HCT116 (cell line): ENCODE results near the gene FRG1. TPM values are rescaled to one million over a fixed set of nuclear protein-coding genes. Genes with fewer than 3 reads are reported as not detected.
"Not testable (repeated sequence)": the region's sequence is repeated elsewhere in the genome, so short reads cannot be mapped to it uniquely, and the experiment has no call there.

ENCODE experiments used
- ATAC-seq: fragments of 200-7000 bp; cut with Tn5 transposase; 2 replicates; pipeline ENCODE4 v1.9.1; 2020; ENCODE audit warnings: mild to moderate bottlenecking, moderate library complexity
- BruUV-seq: library from RNA; stranded (reverse); fragments of 400-500 nt; replicated peaks from 2 replicates; lab custom pipeline; 2021; lab: Mats Ljungman, UMichigan
- CTCF ChIA-PET: fragments of 300-600 bp; sonication (Branson Sonifier 250); formaldehyde crosslinking; loops from one replicate; lab custom pipeline; 2021; ENCODE audit warnings: antibody characterized with exemption; lab: Charles Lee
- POLR2A ChIA-PET: fragments of 300-600, 350-600 bp; sonication (Branson Sonifier 250); formaldehyde crosslinking; loops from one replicate; lab custom pipeline; 2021; ENCODE audit warnings: antibody characterized with exemption; lab: Charles Lee
- RAD21 ChIA-PET, 2 experiments: fragments of 300-600 bp; sonication (Branson Sonifier 250); formaldehyde crosslinking; loops; one replicate each; lab custom pipeline; 2023; ENCODE audit warnings: low total read pairs in 2 of 2; ENCODE audit not compliant: uncharacterized antibody in 2 of 2, unreplicated experiment in 2 of 2, low non-redundant PET in 1 of 2; lab: Charles Lee
- DNase-seq: peaks from one replicate; pipeline ENCODE4 v3.0.0-alpha.2; 2010; ENCODE audit warnings: low read depth, low spot score
- H2AFZ ChIP-seq: fragments of 200-600 bp; shearing (Covaris generic), sonication (generic); 2 replicates; pipeline ENCODE4 v1.6.1; 2017; ENCODE audit warnings: low read depth, mixed run types, mixed read lengths, antibody characterized with exemption, low read length; ENCODE audit not compliant: poor library complexity, severe bottlenecking
- H3K27ac ChIP-seq: 2 replicates; pipeline ENCODE4 v1.5.1; 2012; ENCODE audit warnings: low read depth, low read length
- H3K27me3 ChIP-seq: fragments of 200-600 bp; sonication (generic); 2 replicates; pipeline ENCODE4 v1.6.1; 2016; ENCODE audit warnings: mixed run types, low read length, mixed read lengths; ENCODE audit not compliant: insufficient read depth
- H3K36me3 ChIP-seq, 2 experiments: fragments of 200-500 bp in 1 of 2; fragments of 200-600 bp in 1 of 2; sonication (Bioruptor generic) in 1 of 2; sonication (generic) in 1 of 2; 2 replicates each; pipeline versions ENCODE4 v1.5.1 to v1.6.1; 2014 to 2016; ENCODE audit warnings: low read length in 2 of 2, inconsistent platforms in 1 of 2, mixed read lengths in 1 of 2, mixed run types in 1 of 2; ENCODE audit not compliant: insufficient read depth in 2 of 2, control insufficient read depth in 1 of 2
- H3K4me1 ChIP-seq, 2 experiments: fragments of 200-600 bp in 1 of 2; sonication (generic) in 1 of 2; 2 replicates each; pipeline versions ENCODE4 v1.5.1 to v1.6.1; 2012 to 2017; ENCODE audit warnings: low read length in 2 of 2, inconsistent platforms in 1 of 2, mild to moderate bottlenecking in 1 of 2, mixed read lengths in 1 of 2, mixed run types in 1 of 2, moderate library complexity in 1 of 2; ENCODE audit not compliant: insufficient read depth in 2 of 2, control insufficient read depth in 1 of 2
- H3K4me2 ChIP-seq: fragments of 200-600 bp; sonication (generic); 2 replicates; pipeline ENCODE4 v1.6.1; 2017; ENCODE audit warnings: mixed run types, low read length, mixed read lengths
- H3K4me3 ChIP-seq, 2 experiments: fragments of 200-600 bp in 1 of 2; sonication (generic) in 1 of 2; replicated peaks in 1 of 2; 2 replicates each; pipeline ENCODE4 v1.5.1; 2011 to 2016; ENCODE audit warnings: low read length in 2 of 2, control low read depth in 1 of 2, low read depth in 1 of 2, mild to moderate bottlenecking in 1 of 2, mixed read lengths in 1 of 2, mixed run types in 1 of 2
- H3K79me2 ChIP-seq: fragments of 200-600 bp; sonication (generic); 2 replicates; pipeline ENCODE4 v1.6.1; 2017; ENCODE audit warnings: mild to moderate bottlenecking, mixed run types, low read length, moderate library complexity, mixed read lengths; ENCODE audit not compliant: insufficient read depth
- H3K9ac ChIP-seq: fragments of 200-600 bp; sonication (generic); 2 replicates; pipeline ENCODE4 v1.6.1; 2016; ENCODE audit warnings: low read length, mixed read lengths
- H3K9me2 ChIP-seq: fragments of 200-600 bp; sonication (generic), shearing (Covaris generic); 2 replicates; pipeline ENCODE4 v1.6.1; 2017; ENCODE audit warnings: mixed run types, mild to moderate bottlenecking, moderate library complexity; ENCODE audit not compliant: insufficient read depth
- H3K9me3 ChIP-seq, 2 experiments: fragments of 200-500 bp in 1 of 2; fragments of 200-600 bp in 1 of 2; sonication (Bioruptor generic) in 1 of 2; sonication (generic) in 1 of 2; 2 replicates each; pipeline ENCODE4 v1.6.1; 2014 to 2017; ENCODE audit warnings: low read length in 2 of 2, mixed read lengths in 2 of 2, inconsistent platforms in 1 of 2, low read depth in 1 of 2, mild to moderate bottlenecking in 1 of 2, mixed run types in 1 of 2, moderate library complexity in 1 of 2; ENCODE audit not compliant: control insufficient read depth in 1 of 2, insufficient read depth in 1 of 2
- H4K20me1 ChIP-seq: fragments of 200-600 bp; sonication (generic), shearing (Covaris generic); 2 replicates; pipeline ENCODE4 v1.6.1; 2017; ENCODE audit warnings: mixed run types, mild to moderate bottlenecking, moderate library complexity; ENCODE audit not compliant: insufficient read depth
- TCF7L2 ChIP-seq: IDR thresholded peaks from 2 replicates; pipeline ENCODE4 v1.7.0; 2011; ENCODE audit warnings: borderline replicate concordance, inconsistent platforms; ENCODE audit not compliant: insufficient read depth, insufficient read length; ENCODE audit errors: extremely low read depth
- intact Hi-C: fragments of 100-400 bp; cut with micrococcal nuclease; formaldehyde crosslinking; loops from 2 replicates; pipeline ENCODE4 v1.10.0; 2022
- total RNA-seq: library from RNA; stranded (reverse); gene quantifications from one replicate; pipeline ENCODE4 v1.2.1, GENCODE V29; 2021; ENCODE audit not compliant: unreplicated experiment

FRG1 gene
- total RNA-seq, 1 experiment from 2014 or later = 44.5 TPM

DNA sequence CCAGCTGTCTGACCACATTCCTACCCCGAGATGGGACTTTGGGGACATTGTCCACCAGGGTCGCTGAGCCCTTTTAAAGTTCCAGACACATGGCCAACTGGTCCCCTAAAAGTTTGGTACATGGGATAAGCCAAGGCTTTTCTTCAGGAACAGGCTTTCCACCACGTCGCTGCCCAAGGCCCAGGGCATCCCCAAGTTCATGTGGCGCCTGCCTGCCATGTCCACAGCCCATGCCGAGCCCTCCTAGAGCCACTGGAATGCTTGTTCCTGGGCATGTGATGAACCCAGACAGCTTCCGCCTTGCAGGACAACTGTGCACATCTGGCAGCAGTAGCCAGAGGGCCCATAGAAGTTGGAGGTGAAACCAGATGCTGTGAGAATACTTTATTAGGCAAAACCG, 41.3 kb downstream of the FRG1 start (continued):
- no peak for TF ChIP-seq TCF7L2

DNA sequence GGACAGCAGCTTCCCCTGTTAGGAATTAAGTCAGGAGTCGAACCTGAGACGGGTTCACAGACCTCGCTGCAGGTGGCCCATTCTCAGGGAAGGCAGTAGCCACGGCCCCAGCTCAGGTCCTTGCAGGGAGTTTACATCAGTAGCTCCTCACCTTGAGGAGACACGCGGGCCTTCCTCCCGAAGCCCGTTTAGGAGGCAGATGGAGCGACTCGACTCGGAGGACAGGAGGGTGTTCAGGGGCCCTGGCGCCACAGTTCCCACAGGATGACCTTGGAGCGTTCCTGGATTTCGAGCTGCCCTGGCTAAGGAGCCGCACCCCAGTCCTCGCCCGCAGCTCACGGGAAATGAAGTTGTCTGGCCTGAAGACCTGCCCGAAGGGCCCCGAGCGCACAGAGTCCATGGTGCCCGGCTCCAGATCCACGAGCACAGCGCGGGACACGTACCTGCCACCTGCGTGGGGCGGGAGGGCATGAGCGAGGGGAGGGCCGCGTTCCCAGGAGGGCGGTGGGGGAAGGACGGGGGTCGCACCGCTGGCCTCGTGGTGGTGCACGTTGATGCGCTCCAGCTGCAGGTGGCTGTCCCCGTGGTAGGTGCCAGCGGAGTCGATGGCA, 43.3 kb downstream of the FRG1 start:
- RAD21 ChIA-PET, BruUV-seq, H3K79me2 ChIP-seq, intact Hi-C loops, CTCF ChIA-PET, H3K9me3 ChIP-seq, H3K9ac ChIP-seq, H3K27me3 ChIP-seq, H3K36me3 ChIP-seq, POLR2A ChIA-PET, H3K4me3 ChIP-seq, H3K4me2 ChIP-seq, ATAC-seq, DNase-seq, H3K4me1 ChIP-seq, H3K9me2 ChIP-seq, H4K20me1 ChIP-seq, H3K27ac ChIP-seq, H2AFZ ChIP-seq: not testable (repeated sequence)

DNA sequence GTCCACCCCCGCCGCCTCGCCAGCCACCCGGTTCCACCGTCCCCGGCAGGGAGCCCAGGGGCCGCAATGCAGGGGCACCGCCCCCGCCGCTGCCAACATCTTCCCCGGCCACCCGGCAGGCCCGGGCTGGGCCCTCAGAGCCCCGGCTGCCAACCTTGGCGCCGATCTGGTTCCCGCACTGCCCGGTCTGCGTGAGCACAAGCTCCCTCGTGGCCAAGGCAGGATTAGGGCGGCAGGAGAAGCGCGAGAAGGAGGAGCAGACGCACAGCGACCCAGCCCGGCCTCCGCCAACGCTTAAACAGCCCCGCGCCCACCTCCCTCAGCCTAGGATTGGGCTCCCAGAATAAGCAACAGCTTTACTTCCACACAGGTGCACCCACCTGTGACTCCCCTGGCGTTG, 44.0 kb downstream of the FRG1 start:
- H3K4me3 ChIP-seq, POLR2A ChIA-PET, H3K9me3 ChIP-seq, H3K36me3 ChIP-seq, H3K9ac ChIP-seq, H3K27ac ChIP-seq, H3K4me1 ChIP-seq, H2AFZ ChIP-seq, RAD21 ChIA-PET, H3K79me2 ChIP-seq, H3K4me2 ChIP-seq, CTCF ChIA-PET, BruUV-seq, H4K20me1 ChIP-seq, DNase-seq, H3K9me2 ChIP-seq, ATAC-seq, intact Hi-C loops, H3K27me3 ChIP-seq: not testable (repeated sequence)

DNA sequence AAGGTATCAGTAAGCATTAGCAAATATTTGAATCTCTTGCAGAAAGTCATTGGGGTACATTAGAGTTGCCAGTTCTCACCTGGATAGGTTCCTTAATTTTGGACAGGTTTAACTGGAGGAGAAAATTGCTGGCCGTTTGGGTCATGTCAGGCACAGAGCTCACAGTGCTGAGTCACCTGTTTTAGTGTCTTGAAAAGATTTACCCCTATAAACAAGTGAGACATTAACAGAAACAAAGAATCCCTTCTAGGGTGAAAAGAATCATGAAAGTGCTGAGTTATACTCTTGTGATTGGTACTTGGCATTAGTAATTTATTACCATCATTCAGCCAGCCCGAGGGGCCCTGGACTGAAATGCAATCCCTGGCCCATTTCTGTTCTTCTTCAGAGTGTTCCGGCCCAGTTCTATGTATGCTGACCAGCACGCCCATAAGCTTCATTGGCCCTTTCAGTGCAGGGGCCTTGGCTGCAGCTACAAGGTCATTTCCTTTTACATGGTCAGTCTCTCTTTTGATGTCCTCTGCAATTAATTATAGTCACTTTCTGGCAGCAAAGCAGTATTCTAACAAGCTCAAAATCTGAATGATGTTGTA, 45.1 kb downstream of the FRG1 start:
- BruUV-seq, H3K9me3 ChIP-seq, DNase-seq, H3K27me3 ChIP-seq, CTCF ChIA-PET, POLR2A ChIA-PET, H3K36me3 ChIP-seq, H3K9me2 ChIP-seq, H3K27ac ChIP-seq, H3K4me3 ChIP-seq, H3K9ac ChIP-seq, RAD21 ChIA-PET, H3K79me2 ChIP-seq, H3K4me2 ChIP-seq, H4K20me1 ChIP-seq, ATAC-seq, H2AFZ ChIP-seq, intact Hi-C loops, H3K4me1 ChIP-seq: not testable (repeated sequence)
